HG02973 (cell line): ENCODE measurements around the gene CPZ.
"Not testable (repeated sequence)": the region's sequence is repeated elsewhere in the genome, so short reads cannot be mapped to it uniquely, and the experiment has no call there.

Experiments used
- ATAC-seq: cut with Tn5 transposase; IDR thresholded peaks from one replicate; pipeline ENCODE4 v1.9.1; 2021; ENCODE audit warnings: moderate library complexity; ENCODE audit not compliant: unreplicated experiment

CPZ gene

DNA sequence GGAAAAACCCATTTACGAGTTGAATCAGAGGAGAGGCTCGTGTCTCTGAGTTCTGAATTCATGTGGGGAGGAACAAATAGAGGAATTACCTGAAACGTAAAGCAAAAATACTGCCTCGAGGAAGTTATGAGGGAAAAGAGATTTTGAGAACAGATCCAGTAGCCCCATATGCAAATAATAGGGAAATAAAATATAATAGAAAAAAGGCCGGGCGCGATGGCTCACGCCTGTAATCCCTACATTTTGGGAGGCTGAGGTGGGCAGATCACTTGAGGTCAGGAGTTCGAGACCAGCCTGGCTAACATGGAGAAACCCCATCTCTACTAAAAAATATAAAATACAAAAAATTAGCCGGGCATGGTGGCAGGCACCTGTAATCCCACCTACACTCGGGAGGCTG is 42.2 kb downstream of the CPZ start:
- ATAC-seq, result not testable (repeated sequence)

DNA sequence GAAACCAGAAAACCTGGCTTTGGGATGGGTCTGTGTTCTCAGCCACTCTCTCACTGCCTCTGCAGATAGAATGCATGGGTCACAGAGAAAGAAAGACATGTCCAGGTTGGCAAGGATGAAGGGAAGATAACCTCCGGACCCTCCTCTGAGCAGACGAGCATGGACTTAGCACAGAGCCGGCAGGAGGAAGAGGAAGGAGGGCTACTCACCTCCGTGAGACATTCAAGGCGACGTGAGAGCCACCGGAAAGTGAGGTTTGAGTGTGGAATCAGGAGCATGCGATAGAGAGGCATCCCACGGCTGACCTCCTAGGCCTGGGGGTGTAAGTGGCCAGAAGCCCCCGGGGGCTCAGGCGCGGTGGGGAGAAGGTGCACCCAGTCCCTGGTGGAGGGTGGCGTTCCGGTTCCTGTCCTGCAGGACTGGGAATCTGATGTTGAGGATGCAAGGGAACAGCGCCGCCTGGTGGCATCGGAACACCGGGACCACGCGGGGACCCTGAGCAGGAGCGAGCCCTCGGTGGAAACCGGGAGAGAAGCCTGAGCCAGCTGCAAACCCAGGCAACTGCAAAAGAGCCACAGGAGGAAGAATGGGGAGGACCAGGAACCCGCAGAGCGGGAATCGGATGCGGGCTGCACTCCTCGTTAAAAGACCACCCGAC is 43.5 kb downstream of the CPZ start:
- ATAC-seq, result not testable (repeated sequence)

GRCh38 chr4:8637456-8637984 is 45.0 kb downstream of the CPZ start:
- ATAC-seq, result no peak

- no peak for ATAC-seq
Observed at GRCh38 chr4:8639021-8639420, 46.5 kb downstream of the CPZ start.

DNA sequence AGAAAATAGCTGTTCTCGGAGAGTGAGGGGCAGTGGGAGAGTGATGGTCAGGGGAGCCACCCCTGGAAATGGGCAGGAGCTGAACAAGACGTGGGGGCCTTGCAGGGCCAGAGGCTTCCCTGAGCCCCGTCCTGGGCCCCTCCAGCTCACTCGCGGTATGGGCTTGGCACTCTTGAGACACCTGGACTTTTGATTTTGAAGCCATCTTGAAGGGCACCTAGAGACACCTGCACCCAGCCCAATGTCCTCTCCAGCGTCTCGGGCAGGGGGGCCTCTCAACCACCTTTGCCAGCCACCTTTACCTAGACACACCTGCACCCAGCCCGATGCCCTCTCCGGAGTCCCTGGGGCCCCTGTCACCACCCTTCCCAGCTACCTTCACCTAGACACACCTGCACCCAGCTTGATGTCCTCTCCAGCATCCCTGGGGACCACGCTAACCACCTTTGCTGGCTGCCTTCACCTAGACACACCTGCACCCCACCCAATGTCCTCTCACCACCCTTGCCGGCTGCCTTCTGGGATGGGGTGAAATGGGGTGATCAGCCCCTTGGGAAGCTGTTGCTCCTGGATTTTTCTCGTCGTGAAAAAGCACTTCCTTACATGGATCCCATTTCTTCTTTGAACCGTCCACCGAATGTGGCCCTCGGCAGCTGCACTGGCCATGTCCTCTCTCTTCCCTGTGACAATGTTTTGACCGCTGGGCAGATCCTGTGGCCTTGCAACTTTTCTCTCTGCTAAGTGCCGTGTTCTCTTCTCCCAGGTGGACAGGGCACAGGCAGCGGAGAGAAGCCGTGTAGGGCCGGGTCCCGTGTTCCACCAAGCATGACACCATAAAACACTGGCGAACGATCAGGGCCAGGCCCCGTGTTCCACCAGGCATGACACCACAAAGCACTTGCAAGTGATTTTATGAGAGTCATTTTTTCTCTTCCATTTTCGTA is 47.5 kb downstream of the CPZ start:
- ATAC-seq, result no peak

DNA sequence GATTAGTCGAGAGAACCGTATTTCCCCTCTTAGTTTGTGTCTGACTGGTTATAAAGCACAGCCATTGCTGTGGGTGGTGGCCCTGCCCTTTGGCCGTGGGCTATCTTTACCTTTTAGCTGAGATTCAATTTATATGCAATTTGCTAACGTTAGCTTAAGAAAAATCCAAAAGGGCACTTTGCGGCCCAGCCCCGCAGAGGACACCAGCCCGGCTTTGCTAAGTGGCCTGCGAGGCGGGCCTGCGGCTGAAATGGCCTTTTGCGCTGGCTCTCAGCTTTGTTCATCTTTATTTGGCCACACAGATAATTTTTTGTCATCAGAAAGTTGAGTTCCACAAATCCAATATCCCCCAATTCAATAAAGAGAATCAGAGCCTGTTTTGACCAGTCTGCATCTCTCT is 48.3 kb downstream of the CPZ start:
- no peak for ATAC-seq

GRCh38 chr4:8641256-8641655 is 48.7 kb downstream of the CPZ start:
- no peak for ATAC-seq

GRCh38 chr4:8641931-8642650 is 49.5 kb downstream of the CPZ start:
- ATAC-seq, result no peak

DNA sequence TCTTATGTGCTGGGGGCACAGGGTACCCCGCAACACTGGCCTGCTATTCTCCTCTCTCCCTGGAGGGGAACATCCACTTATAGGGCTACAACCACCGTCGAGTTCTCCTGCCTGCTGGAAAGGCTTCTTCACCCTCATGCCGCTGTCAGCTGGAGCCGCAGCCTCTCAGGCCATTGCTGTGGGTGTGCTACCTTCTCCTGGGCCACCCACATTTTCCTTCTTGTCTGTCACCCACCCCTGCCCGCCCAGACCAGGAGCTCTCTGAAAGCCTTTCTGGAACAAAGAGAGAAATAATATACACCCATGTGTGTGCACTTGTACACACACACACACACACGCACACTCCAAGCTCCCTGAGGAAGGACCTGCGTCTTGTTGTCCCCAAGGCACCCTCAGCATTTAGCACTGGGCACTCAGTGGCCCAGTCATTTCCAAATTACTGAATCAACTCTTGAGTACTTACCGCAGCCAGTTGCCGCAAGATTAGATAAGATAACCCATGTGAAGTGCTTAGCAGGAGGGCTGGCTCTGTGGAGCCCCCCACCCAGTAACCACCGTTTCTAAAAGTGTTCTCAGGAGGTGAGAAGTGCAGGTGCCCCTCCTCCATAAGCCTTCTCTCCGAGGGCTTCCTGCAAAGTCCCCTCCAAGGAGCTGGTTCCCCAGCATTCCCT is 50.2 kb downstream of the CPZ start:
- no peak for ATAC-seq

DNA sequence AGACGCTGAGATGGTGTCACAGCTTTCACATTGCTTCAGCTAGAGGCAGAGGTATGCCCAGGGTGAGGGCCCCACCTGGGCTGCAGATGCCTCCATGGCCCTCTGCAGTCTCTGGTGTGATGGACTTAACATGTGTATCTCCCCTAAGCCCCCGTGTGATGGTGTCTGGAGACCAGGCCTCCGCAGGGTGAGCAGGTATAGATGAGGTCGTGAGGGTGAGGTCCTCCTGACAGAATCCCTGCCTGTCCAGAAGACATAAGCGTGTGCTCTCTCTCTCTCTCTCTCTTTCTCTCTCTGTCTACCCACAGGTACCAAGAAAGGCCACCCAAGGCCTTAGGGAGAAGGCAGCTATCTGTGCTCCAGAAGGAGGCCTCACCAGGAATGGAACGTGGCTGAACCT is 50.9 kb downstream of the CPZ start:
- no peak for ATAC-seq

- no peak for ATAC-seq
Observed at GRCh38 chr4:8643986-8644385, 51.4 kb downstream of the CPZ start.

DNA sequence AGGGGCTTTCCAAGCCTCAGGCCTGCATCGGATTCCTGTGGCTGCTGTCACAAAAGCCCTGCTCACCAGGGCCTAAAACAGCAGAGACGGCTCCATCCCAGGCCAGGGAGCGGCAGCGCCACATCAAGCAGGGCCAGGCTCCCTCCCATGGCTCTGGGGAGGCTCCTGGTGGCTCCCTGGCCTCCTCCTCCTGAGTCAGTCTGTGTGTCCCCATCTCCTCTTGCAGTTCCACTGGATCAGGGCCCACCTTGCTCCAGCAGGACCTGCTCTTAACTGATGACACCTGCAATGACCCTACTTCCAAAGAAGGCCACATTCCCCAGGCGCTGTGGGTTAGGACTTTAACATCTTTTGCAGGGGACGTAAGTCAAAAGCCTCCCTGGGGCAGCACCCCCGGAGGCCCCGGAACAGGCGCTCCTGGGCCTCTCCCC is 51.9 kb downstream of the CPZ start:
- ATAC-seq, result no peak

GRCh38 chr4:8644966-8645752 is 52.6 kb downstream of the CPZ start:
- ATAC-seq, result no peak

DNA sequence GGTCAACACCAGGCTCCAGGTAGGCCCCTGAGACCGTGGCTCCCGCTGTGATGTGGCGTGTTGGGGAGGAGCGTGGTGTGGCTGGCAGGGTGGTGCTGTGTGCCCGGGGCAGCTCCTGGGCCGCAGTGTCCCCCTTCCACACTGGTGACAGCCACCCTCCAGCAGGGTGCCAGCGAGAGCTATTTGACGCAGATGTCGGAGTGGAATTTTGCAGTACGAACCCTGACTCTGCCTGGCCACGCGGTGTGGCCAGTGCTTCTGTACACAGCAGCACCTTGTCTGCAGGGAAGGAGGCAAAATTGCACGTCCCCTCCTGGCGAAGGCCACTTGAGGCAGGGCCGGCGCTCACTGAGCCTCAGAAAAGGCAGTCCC is 53.2 kb downstream of the CPZ start:
- ATAC-seq, result no peak

DNA sequence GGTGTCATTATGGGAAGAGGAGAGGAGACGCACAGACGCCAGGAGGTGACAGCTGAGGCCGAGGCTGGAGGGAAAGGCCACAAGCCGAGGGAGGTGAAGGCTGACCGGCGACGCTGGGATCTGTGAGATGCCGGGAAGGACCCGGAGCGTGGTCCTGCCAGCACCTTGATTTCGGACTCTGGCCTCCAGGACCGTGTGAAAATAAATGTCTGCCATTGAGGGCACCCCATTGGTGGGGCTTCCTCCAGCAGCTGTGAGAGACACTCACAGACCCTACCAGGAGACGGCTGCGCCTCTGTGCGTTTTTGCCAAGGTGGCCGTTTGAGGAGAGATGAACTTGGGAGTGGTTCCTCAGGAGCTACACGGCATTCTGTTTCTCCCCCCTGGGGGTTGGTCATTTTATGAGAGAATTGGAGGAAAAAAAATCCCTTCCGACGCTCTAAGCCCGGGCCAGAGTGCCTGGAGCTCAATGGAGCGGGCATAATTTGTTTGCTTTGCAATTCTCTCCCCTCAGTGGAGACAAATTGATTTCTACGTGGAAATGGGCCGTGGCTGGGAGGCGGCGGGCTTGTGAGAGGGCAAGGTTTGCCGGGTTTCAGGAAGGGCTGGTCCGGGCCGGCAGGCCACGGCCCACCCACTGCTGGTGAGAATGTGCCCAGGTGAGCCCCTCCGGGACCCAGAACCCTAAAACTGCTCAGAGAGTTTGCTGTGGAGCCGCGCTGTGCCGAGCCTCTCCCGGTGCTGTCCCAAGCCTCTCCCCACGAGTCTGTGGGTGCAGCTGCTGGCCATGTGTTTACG is 53.9 kb downstream of the CPZ start:
- ATAC-seq, result no peak

GRCh38 chr4:8647094-8647570 is 54.6 kb downstream of the CPZ start:
- ATAC-seq, result no peak

GRCh38 chr4:8647626-8648025 is 55.1 kb downstream of the CPZ start:
- no peak for ATAC-seq

GRCh38 chr4:8648296-8648695 is 55.7 kb downstream of the CPZ start:
- ATAC-seq, result no peak
